Upper lobe of left lung (tissue), 6 donors: ENCODE data around the gene MEG3. TPM values are rescaled to one million over a fixed set of nuclear protein-coding genes. Genes with fewer than 3 reads are reported as not detected.

Source experiments
- ATAC-seq, 2 donors: fragments of 200-7000 bp; cut with Tn5 transposase; one replicate each; pipeline ENCODE4 v1.9.1; 2022; ENCODE audit warnings: mild to moderate bottlenecking in 2 of 2, moderate library complexity in 2 of 2; ENCODE audit not compliant: low FRiP score in 2 of 2
- DNase-seq, 2 donors: peaks; one replicate each; pipeline ENCODE4 v3.0.0-alpha.2; 2019 to 2020
- H3K27ac ChIP-seq, 4 donors: fragments of 200-600 bp; sonication (generic); one replicate each; pipeline ENCODE4 v1.5.1; 2016 to 2019
- H3K27me3 ChIP-seq, 4 donors: fragments of 200-600 bp; sonication (generic); one replicate each; pipeline ENCODE4 v1.5.1; 2017 to 2019
- H3K36me3 ChIP-seq, 4 donors: fragments of 200-600 bp; sonication (generic); one replicate each; pipeline ENCODE4 v1.5.1; 2016 to 2019
- H3K4me1 ChIP-seq, 4 donors: fragments of 200-600 bp; sonication (generic); one replicate each; pipeline ENCODE4 v1.5.1; 2018 to 2019
- H3K4me3 ChIP-seq, 4 donors: fragments of 200-600 bp; sonication (generic); one replicate each; pipeline ENCODE4 v1.5.1; 2017 to 2019; ENCODE audit warnings: mild to moderate bottlenecking in 2 of 4, moderate library complexity in 1 of 4
- H3K9me3 ChIP-seq, 4 donors: fragments of 200-600 bp; sonication (generic); one replicate each; pipeline ENCODE4 v1.5.1; 2018 to 2019
- EP300 ChIP-seq, 4 donors: sonication (generic); formaldehyde crosslinking; IDR thresholded peaks; one replicate each; pipeline ENCODE4 v1.5.1; 2017; ENCODE audit warnings: antibody characterized with exemption in 4 of 4, control low read depth in 2 of 4
- POLR2A ChIP-seq, 4 donors: fragments of 450-650 bp; IDR thresholded peaks; one replicate each; pipeline ENCODE4 v1.5.1; 2016 to 2017; ENCODE audit warnings: antibody characterized with exemption in 4 of 4, mild to moderate bottlenecking in 2 of 4
- POLR2AphosphoS5 ChIP-seq, 2 donors: sonication (generic); formaldehyde crosslinking; IDR thresholded peaks; one replicate each; pipeline ENCODE4 v1.5.1; 2017; ENCODE audit warnings: antibody characterized with exemption in 2 of 2
- WGBS, 2 donors: methylation state at CpG; one replicate each; pipeline ENCODE4 v1.1.5; 2017 to 2018; 5-methylcytosine and 5-hydroxymethylcytosine counted together
- total RNA-seq, 6 donors: library from RNA; depleted of rRNA in 4 of 6; stranded (reverse); fragments of >200 nt in 4 of 6; gene quantifications; one replicate each; pipeline versions ENCODE4 v1.1.0 to v1.2.1, GENCODE V29; 2016 to 2021
- TF ChIP-seq, protein P1 (sequence below), 6 experiments: fragments of 450-650 bp in 4 of 6; fragments of 200-600 bp in 2 of 6; sonication (generic) in 2 of 6; IDR thresholded peaks; one replicate each; pipeline ENCODE4 v1.5.1; 2016 to 2019; ENCODE audit warnings: antibody characterized with exemption in 6 of 6
- donor health status: DM: no; HTN: no; CAD: no; lungs with moderate emphysema.
- donor health status: DM: no; HTN: yes; CAD: no; lungs with severe emphysema.

Gene MEG3
- total RNA-seq, 6 donors from 2014 or later, result 3.9 to 39.8 (median 17.5) TPM

DNA sequence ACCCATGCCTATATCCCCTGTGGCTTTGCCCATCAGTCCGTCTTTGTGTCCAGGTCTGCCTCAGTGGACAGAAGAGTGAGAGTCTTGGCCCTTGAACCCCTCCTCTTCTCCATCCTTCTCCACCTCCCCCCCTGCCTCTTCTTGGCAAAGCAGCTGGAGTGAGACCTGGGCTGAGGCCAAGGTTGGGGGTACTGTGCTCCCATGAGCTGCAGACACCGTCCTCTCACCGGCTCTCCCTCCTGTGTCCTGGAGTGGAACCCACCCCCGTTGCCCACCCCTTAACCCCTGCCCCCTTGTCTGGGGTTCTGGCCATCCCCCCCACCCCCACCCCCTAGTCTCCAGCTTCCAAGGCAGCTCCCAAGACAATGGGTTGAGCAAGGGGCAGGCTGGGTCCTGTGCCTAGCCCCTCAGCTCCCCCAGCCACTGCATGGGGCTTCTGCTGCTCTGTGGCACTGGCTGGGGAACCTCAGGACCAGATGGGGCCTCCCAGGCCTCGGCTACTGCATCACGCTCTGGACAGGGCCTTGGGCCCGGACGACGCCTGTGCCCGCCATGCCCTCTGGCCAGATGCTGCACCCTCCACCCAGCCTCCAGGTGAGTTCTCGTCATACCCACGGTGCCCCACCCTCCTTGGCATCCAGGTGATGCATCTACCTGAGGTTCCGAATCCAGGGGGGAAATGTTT lies 41.9 kb downstream of the MEG3 start:
- no peaks in the 10 kb centered on the region for H3K27me3 ChIP-seq
- no peaks in the 10 kb centered on the region for H3K4me1 ChIP-seq
- no peak overlapping the region for H3K27ac ChIP-seq
- DNase-seq (no peak), ATAC-seq (no peak)
- no peak for TF ChIP-seq EP300 (IDR thresholded peaks at IDR 0.05)
- TF ChIP-seq POLR2A (IDR thresholded peaks at IDR 0.05), result no peak
- H3K36me3 ChIP-seq, result no peaks in the 10 kb centered on the region
- 86 to 88% methylated on average over 10 to 13 of the region's 13 CpGs for WGBS, 2 donors
- no peaks in the 10 kb centered on the region for H3K9me3 ChIP-seq
- no peak overlapping the region for H3K4me3 ChIP-seq

DNA sequence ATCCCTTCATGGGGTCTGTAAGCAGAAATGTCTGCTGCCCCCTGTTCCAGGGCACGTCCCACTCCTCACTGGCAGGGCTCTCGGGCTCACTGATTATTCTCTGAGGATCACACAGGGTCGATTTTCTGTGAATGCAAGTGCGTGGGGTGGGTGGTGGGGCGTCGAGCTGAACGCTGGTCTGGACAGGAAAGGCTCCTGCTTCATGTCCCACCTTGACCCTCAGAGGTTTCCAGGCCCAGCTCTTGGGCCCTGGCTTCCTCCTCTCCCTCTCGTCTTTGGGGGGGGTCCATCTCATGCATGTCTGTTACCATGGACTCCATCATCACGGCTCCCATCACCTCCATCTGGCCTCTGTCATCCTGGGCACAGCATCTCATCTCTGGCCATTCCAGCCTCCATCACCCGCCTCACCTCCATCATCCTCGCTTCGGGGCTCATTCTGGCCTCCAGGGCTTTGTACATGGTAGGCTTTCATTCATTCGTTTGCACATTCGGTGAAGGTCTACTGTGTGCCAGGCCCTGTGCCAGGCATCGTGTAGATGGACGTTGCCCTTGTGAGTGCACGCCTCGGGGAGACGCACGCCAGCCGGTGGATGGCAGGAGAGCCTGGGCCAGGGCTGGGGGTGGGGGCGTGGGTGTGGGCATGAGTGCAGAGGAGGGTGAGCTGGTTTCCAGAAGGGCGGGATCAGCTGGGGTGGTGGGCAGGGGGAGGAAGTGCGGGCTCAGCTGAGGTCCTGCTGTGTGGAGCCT lies 42.9 kb downstream of the MEG3 start:
- Histone ChIP-seq H3K9me3 (no peaks in the 10 kb centered on the region), H3K4me1 (no peaks in the 10 kb centered on the region), H3K36me3 (no peaks in the 10 kb centered on the region), H3K27ac (no peak overlapping the region), H3K4me3 (no peak overlapping the region), H3K27me3 (no peaks in the 10 kb centered on the region)
- ATAC-seq, result no peak
- TF ChIP-seq POLR2A (IDR thresholded peaks at IDR 0.05), result no peak
- no peak for TF ChIP-seq POLR2AphosphoS5 (IDR thresholded peaks at IDR 0.05)
- no peak for TF ChIP-seq EP300 (IDR thresholded peaks at IDR 0.05)
- TF ChIP-seq, protein P1, sequence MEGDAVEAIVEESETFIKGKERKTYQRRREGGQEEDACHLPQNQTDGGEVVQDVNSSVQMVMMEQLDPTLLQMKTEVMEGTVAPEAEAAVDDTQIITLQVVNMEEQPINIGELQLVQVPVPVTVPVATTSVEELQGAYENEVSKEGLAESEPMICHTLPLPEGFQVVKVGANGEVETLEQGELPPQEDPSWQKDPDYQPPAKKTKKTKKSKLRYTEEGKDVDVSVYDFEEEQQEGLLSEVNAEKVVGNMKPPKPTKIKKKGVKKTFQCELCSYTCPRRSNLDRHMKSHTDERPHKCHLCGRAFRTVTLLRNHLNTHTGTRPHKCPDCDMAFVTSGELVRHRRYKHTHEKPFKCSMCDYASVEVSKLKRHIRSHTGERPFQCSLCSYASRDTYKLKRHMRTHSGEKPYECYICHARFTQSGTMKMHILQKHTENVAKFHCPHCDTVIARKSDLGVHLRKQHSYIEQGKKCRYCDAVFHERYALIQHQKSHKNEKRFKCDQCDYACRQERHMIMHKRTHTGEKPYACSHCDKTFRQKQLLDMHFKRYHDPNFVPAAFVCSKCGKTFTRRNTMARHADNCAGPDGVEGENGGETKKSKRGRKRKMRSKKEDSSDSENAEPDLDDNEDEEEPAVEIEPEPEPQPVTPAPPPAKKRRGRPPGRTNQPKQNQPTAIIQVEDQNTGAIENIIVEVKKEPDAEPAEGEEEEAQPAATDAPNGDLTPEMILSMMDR (IDR thresholded peaks at IDR 0.05), result no peak
- 91 to 92% methylated on average over 18 to 22 of the region's 24 CpGs for WGBS, 2 donors
- DNase-seq, result no peak

- Histone ChIP-seq H3K9me3 (no peaks in the 10 kb centered on the region), H3K36me3 (no peaks in the 10 kb centered on the region), H3K4me3 (no peak overlapping the region), H3K4me1 (no peaks in the 10 kb centered on the region), H3K27ac (no peak overlapping the region), H3K27me3 (no peaks in the 10 kb centered on the region)
- ATAC-seq (peak in 1 of 2 donors; percentile 16), DNase-seq (no peak)
- 78 to 81% methylated on average over 16 of the region's 16 CpGs for WGBS, 2 donors
- TF ChIP-seq, protein P1 (IDR thresholded peaks at IDR 0.05), result no peak
- no peak for TF ChIP-seq POLR2AphosphoS5 (IDR thresholded peaks at IDR 0.05)
Measured at GRCh38 chr14:100871234-100872186, 45.6 kb downstream of the MEG3 start.

GRCh38 chr14:100872259-100873095 lies 46.6 kb downstream of the MEG3 start:
- WGBS, 2 donors, result 81 to 83% methylated on average over 15 of the region's 15 CpGs
- no peak for TF ChIP-seq POLR2A (IDR thresholded peaks at IDR 0.05)
- no peak for TF ChIP-seq POLR2AphosphoS5 (IDR thresholded peaks at IDR 0.05)
- TF ChIP-seq EP300 (IDR thresholded peaks at IDR 0.05), result no peak
- TF ChIP-seq, protein P1 (IDR thresholded peaks at IDR 0.05), result no peak
- DNase-seq (no peak), ATAC-seq (no peak)
- Histone ChIP-seq H3K27me3 (no peaks in the 10 kb centered on the region), H3K36me3 (no peaks in the 10 kb centered on the region), H3K9me3 (no peaks in the 10 kb centered on the region), H3K4me3 (no peak overlapping the region), H3K4me1 (no peaks in the 10 kb centered on the region), H3K27ac (no peak overlapping the region)
